Neural cell (in vitro differentiated cells): ENCODE measurements around the gene KCNT1. TPM values are rescaled to one million over a fixed set of nuclear protein-coding genes. Genes with fewer than 3 reads are reported as not detected.

Experiments
- H2AFZ ChIP-seq: fragments of 200-600, 300-800 bp; sonication (generic), shearing (Covaris generic); 2 replicates; pipeline ENCODE4 v1.6.0; 2014; ENCODE audit warnings: low read depth, mild to moderate bottlenecking, antibody characterized with exemption, low read length, moderate library complexity
- H3F3A ChIP-seq: fragments of 200-600 bp; shearing (Covaris generic); 2 replicates; pipeline ENCODE4 v1.6.1; 2016; ENCODE audit warnings: mild to moderate bottlenecking, moderate library complexity, mixed read lengths, antibody characterized with exemption, low read length; ENCODE audit not compliant: insufficient read depth, poor library complexity, severe bottlenecking
- H3K27ac ChIP-seq: fragments of 200-600, 300-800 bp; sonication (generic), shearing (Covaris generic); 2 replicates; pipeline ENCODE4 v1.5.1; 2014; ENCODE audit warnings: mild to moderate bottlenecking, low read length, moderate library complexity
- H3K27me3 ChIP-seq: fragments of 300-800, 200-600 bp; sonication (generic), shearing (Covaris generic); 2 replicates; pipeline ENCODE4 v1.6.0; 2014; ENCODE audit warnings: mild to moderate bottlenecking, low read depth, low read length, moderate library complexity; ENCODE audit not compliant: insufficient read depth
- H3K36me3 ChIP-seq: fragments of 300-800, 200-600 bp; sonication (generic), shearing (Covaris generic); 2 replicates; pipeline ENCODE4 v1.5.1; 2014; ENCODE audit warnings: mild to moderate bottlenecking, antibody characterized with exemption, low read length, moderate library complexity; ENCODE audit not compliant: insufficient read depth
- H3K4me2 ChIP-seq: fragments of 300-800, 200-600 bp; sonication (generic), shearing (Covaris generic); 2 replicates; pipeline ENCODE4 v1.6.0; 2014; ENCODE audit warnings: mild to moderate bottlenecking, low read length
- H3K4me3 ChIP-seq: fragments of 300-800, 200-600 bp; sonication (generic), shearing (Covaris generic); 2 replicates; pipeline ENCODE4 v1.5.1; 2014; ENCODE audit warnings: mild to moderate bottlenecking, low read length, moderate library complexity
- H3K79me2 ChIP-seq: fragments of 200-600 bp; shearing (Covaris generic); replicated peaks from 2 replicates; pipeline ENCODE4 v1.6.0; 2014; ENCODE audit warnings: mild to moderate bottlenecking, low read length, moderate library complexity; ENCODE audit not compliant: insufficient read depth
- H3K9ac ChIP-seq: fragments of 300-800, 200-600 bp; sonication (generic), shearing (Covaris generic); 2 replicates; pipeline ENCODE4 v1.6.1; 2016; ENCODE audit warnings: mild to moderate bottlenecking, low read length, mixed read lengths
- H3K9me2 ChIP-seq: fragments of 200-600 bp; shearing (Covaris generic); 2 replicates; pipeline ENCODE4 v1.6.1; 2016; ENCODE audit warnings: mild to moderate bottlenecking, low read length, mixed read lengths; ENCODE audit not compliant: insufficient read depth
- H3K9me3 ChIP-seq: fragments of 200-600, 300-800 bp; sonication (generic), shearing (Covaris generic); 2 replicates; pipeline ENCODE4 v1.6.1; 2016; ENCODE audit warnings: mild to moderate bottlenecking, mixed run types, low read length, moderate library complexity, mixed read lengths
- H4K20me1 ChIP-seq: fragments of 200-600 bp; shearing (Covaris generic); 2 replicates; pipeline ENCODE4 v1.6.1; 2016; ENCODE audit warnings: mild to moderate bottlenecking, mixed run types; ENCODE audit not compliant: insufficient read depth
- EP300 ChIP-seq: fragments of 450-650 bp; conservative IDR thresholded peaks from 2 replicates; pipeline ENCODE4 v1.6.1; 2014; ENCODE audit warnings: antibody characterized with exemption, mild to moderate bottlenecking, moderate library complexity; ENCODE audit not compliant: poor library complexity, severe bottlenecking
- MXI1 ChIP-seq: fragments of 450-650 bp; conservative IDR thresholded peaks from 2 replicates; pipeline ENCODE4 v1.6.1; 2014; ENCODE audit warnings: antibody characterized with exemption, mild to moderate bottlenecking; ENCODE audit not compliant: poor library complexity, severe bottlenecking
- POLR2AphosphoS5 ChIP-seq: IDR thresholded peaks from 2 replicates; pipeline ENCODE4 v1.6.1; 2012
- RAD21 ChIP-seq: fragments of 450-650 bp; conservative IDR thresholded peaks from 2 replicates; pipeline ENCODE4 v1.6.1; 2014; ENCODE audit warnings: antibody characterized with exemption, mild to moderate bottlenecking, moderate library complexity
- REST ChIP-seq: IDR thresholded peaks from 2 replicates; pipeline ENCODE4 v1.6.1; 2012; ENCODE audit warnings: borderline replicate concordance
- SMC3 ChIP-seq: fragments of 450-650 bp; conservative IDR thresholded peaks from 2 replicates; pipeline ENCODE4 v1.6.1; 2014; ENCODE audit warnings: antibody characterized with exemption, mild to moderate bottlenecking, moderate library complexity; ENCODE audit not compliant: poor library complexity
- TAF1 ChIP-seq: IDR thresholded peaks from 2 replicates; pipeline ENCODE4 v1.6.1; 2012; ENCODE audit warnings: low read depth
- polyA plus RNA-seq: library from polyadenylated mRNA; depleted of rRNA; stranded (reverse); fragments of >200 nt; gene quantifications from 2 replicates; pipeline ENCODE4 v1.2.3, GENCODE V29; 2014

Gene KCNT1
- polyA plus RNA-seq, 1 donor from 2014 or later, result 0.67 TPM

- Histone ChIP-seq H3K27ac (no peak overlapping the region), H3K9me3 (no peaks in the 10 kb centered on the region), H3K9me2 (no peaks in the 10 kb centered on the region), H3K4me2 (no peak overlapping the region), H4K20me1 (no peaks in the 10 kb centered on the region), H3K79me2 (no peaks in the 10 kb centered on the region), H2AFZ (no peak overlapping the region), H3K36me3 (no peaks in the 10 kb centered on the region), H3F3A (no peaks in the 10 kb centered on the region), H3K27me3 (no peaks in the 10 kb centered on the region), H3K9ac (no peak overlapping the region), H3K4me3 (no peak overlapping the region)
- no peak for TF ChIP-seq RAD21
- no peak for TF ChIP-seq EP300
- no peak for TF ChIP-seq TAF1
- TF ChIP-seq SMC3, result no peak
- no peak for TF ChIP-seq MXI1
- TF ChIP-seq REST, result no peak
Measured at GRCh38 chr9:135786146-135786690, 84.2 kb downstream of the KCNT1 start.

GRCh38 chr9:135787317-135787716 lies 85.3 kb downstream of the KCNT1 start:
- no peaks in the 10 kb centered on the region for H3F3A ChIP-seq

More at GRCh38 chr9:135787317-135787716, 85.3 kb downstream of the KCNT1 start:
- no peaks in the 10 kb centered on the region for H3K9me3 ChIP-seq
- H3K36me3 ChIP-seq, result no peaks in the 10 kb centered on the region
- no peak overlapping the region for H3K4me3 ChIP-seq
- H2AFZ ChIP-seq, result no peak overlapping the region
- H3K27ac ChIP-seq, result no peak overlapping the region
- no peak overlapping the region for H3K9ac ChIP-seq
- H4K20me1 ChIP-seq, result no peaks in the 10 kb centered on the region
- no peak overlapping the region for H3K4me2 ChIP-seq
- TF ChIP-seq MXI1 (no peak), POLR2AphosphoS5 (no peak), REST (no peak)
- no peaks in the 10 kb centered on the region for H3K27me3 ChIP-seq
- H3K9me2 ChIP-seq, result no peaks in the 10 kb centered on the region
- no peaks in the 10 kb centered on the region for H3K79me2 ChIP-seq
